ENCODE measurements around the gene DOCK10. TPM values are rescaled to one million over a fixed set of nuclear protein-coding genes. Genes with fewer than 3 reads are reported as not detected.

DOCK10 gene
- total and polyA plus RNA-seq, 2 donors (not counting 1 experiment from before 2014, with no cell fraction given) = 20.8 to 26.3 TPM

- Histone ChIP-seq H3K27ac (ENCODE audit: insufficient read depth, low read length) (no peak overlapping the region), H3K9me3 (ENCODE audit: control insufficient read depth, insufficient read depth, low read depth, low read length) (no peaks in the 10 kb centered on the region), H3K4me3 (replicated peaks in 1 of 4; ENCODE audit: control extremely low read depth in 1 of 4, insufficient read depth in 1 of 4, low read depth in 3 of 4, low read length in 4 of 4) (no peak overlapping the region), H2AFZ (ENCODE audit: low read length) (no peak overlapping the region), H3K4me1 (ENCODE audit: control insufficient read depth, extremely low read depth, insufficient read depth, low read length) (peaks cover 3% of the 10 kb centered on the region), H4K20me1 (ENCODE audit: control insufficient read depth, extremely low read depth, insufficient read depth, low read length) (no peaks in the 10 kb centered on the region), H3K79me2 (ENCODE audit: control insufficient read depth, insufficient read depth, low read length) (peaks cover 2% of the 10 kb centered on the region), H3K9ac (ENCODE audit: insufficient read depth, low read length) (no peak overlapping the region), H3K36me3 (ENCODE audit: control insufficient read depth, insufficient read depth, low read length) (no peaks in the 10 kb centered on the region), H3K4me2 (ENCODE audit: extremely low read depth, insufficient read depth, low read length) (no peak overlapping the region), H3K27me3 (ENCODE audit: control insufficient read depth, insufficient read depth, low read length) (no peaks in the 10 kb centered on the region)
- no peak for DNase-seq (ENCODE audit: low read depth in 2 of 2)
- TF ChIP-seq EZH2 (IDR thresholded peaks at IDR 0.05; ENCODE audit: low read length, missing control alignments) = no peak
- no peak for TF ChIP-seq CTCF (conservative IDR thresholded peaks at IDR 0.05 in 1 of 2, IDR thresholded peaks at IDR 0.05 in 1 of 2; ENCODE audit: low read depth in 1 of 2, low read length in 2 of 2)
Measured at GRCh38 chr2:224969633-224970260, 72.5 kb downstream of the DOCK10 start.

GRCh38 chr2:224969095-224969494, 73.2 kb downstream of the DOCK10 start:
- Histone ChIP-seq H3K4me2 (ENCODE audit: extremely low read depth, insufficient read depth, low read length) (no peak overlapping the region), H3K36me3 (ENCODE audit: control insufficient read depth, insufficient read depth, low read length) (no peaks in the 10 kb centered on the region), H4K20me1 (ENCODE audit: control insufficient read depth, extremely low read depth, insufficient read depth, low read length) (no peaks in the 10 kb centered on the region), H2AFZ (ENCODE audit: low read length) (no peak overlapping the region), H3K4me1 (ENCODE audit: control insufficient read depth, extremely low read depth, insufficient read depth, low read length) (peaks cover 3% of the 10 kb centered on the region), H3K9ac (ENCODE audit: insufficient read depth, low read length) (no peak overlapping the region), H3K4me3 (replicated peaks in 1 of 4; ENCODE audit: control extremely low read depth in 1 of 4, insufficient read depth in 1 of 4, low read depth in 3 of 4, low read length in 4 of 4) (no peak overlapping the region), H3K27ac (ENCODE audit: insufficient read depth, low read length) (no peak overlapping the region), H3K9me3 (ENCODE audit: control insufficient read depth, insufficient read depth, low read depth, low read length) (no peaks in the 10 kb centered on the region), H3K79me2 (ENCODE audit: control insufficient read depth, insufficient read depth, low read length) (peaks cover 2% of the 10 kb centered on the region), H3K27me3 (ENCODE audit: control insufficient read depth, insufficient read depth, low read length) (no peaks in the 10 kb centered on the region)
- DNase-seq (ENCODE audit: low read depth in 2 of 2) = no peak
- TF ChIP-seq EZH2 (IDR thresholded peaks at IDR 0.05; ENCODE audit: low read length, missing control alignments) = no peak
- TF ChIP-seq CTCF (conservative IDR thresholded peaks at IDR 0.05 in 1 of 2, IDR thresholded peaks at IDR 0.05 in 1 of 2; ENCODE audit: low read depth in 1 of 2, low read length in 2 of 2) = no peak

GRCh38 chr2:224968051-224968450, 74.2 kb downstream of the DOCK10 start:
- Histone ChIP-seq H3K9me3 (ENCODE audit: control insufficient read depth, insufficient read depth, low read depth, low read length) (no peaks in the 10 kb centered on the region), H2AFZ (ENCODE audit: low read length) (no peak overlapping the region), H4K20me1 (ENCODE audit: control insufficient read depth, extremely low read depth, insufficient read depth, low read length) (no peaks in the 10 kb centered on the region), H3K36me3 (ENCODE audit: control insufficient read depth, insufficient read depth, low read length) (no peaks in the 10 kb centered on the region), H3K4me2 (ENCODE audit: extremely low read depth, insufficient read depth, low read length) (peak overlapping the region; percentile 62), H3K9ac (ENCODE audit: insufficient read depth, low read length) (no peak overlapping the region), H3K4me1 (ENCODE audit: control insufficient read depth, extremely low read depth, insufficient read depth, low read length) (peaks cover 3% of the 10 kb centered on the region), H3K4me3 (replicated peaks in 1 of 4; ENCODE audit: control extremely low read depth in 1 of 4, insufficient read depth in 1 of 4, low read depth in 3 of 4, low read length in 4 of 4) (no peak overlapping the region), H3K79me2 (ENCODE audit: control insufficient read depth, insufficient read depth, low read length) (peaks cover 2% of the 10 kb centered on the region), H3K27me3 (ENCODE audit: control insufficient read depth, insufficient read depth, low read length) (no peaks in the 10 kb centered on the region), H3K27ac (ENCODE audit: insufficient read depth, low read length) (no peak overlapping the region)
- TF ChIP-seq EZH2 (IDR thresholded peaks at IDR 0.05; ENCODE audit: low read length, missing control alignments) (no peak), CTCF (conservative IDR thresholded peaks at IDR 0.05 in 1 of 2, IDR thresholded peaks at IDR 0.05 in 1 of 2; ENCODE audit: low read depth in 1 of 2, low read length in 2 of 2) (no peak)
- DNase-seq (ENCODE audit: low read depth in 2 of 2) = no peak
